Measurements from ENCODE around the gene RGL3.

The RGL3 gene

DNA sequence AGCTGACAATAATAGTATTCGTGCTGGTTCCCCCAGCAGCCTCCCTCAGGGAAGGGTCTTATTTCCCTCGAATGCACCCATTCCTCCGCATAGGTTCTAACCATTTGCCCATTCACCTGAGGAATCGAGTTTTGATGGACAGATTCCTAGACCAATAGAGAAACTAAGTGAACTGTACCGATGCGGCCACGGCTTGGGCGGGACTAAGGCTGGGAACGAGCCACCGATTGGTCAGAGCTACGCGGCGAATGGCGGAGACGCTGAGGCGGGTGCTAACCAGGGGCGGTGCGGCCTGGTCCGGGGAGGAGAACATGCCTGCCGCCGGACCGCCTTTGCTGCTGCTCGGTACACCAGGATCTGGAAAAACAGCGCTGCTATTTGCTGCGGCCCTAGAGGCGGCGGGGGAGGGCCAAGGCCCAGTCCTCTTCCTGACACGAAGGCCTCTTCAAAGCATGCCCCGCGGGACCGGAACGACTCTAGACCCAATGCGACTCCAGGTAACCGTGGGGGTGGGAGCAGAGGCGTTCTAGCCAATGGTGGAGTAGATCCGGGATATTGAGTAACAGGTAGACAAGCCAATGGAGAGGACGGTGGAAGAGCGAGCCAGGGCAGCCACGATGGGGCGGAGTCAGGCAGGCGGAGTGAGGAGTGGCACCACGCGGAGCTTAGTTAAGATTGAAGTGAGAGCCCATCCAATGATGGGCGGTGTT lies 44.5 kb downstream of the RGL3 start, which contains the start of gene SWSAP1:
SWSAP1 (plus strand) TSS at position 234 of the 710 bp plus-strand sequence; CDS start at position 249, 15 bp downstream.
- Histone ChIP-seq H3K4me1 (ENCODE audit: control insufficient read depth in 2 of 2, insufficient read depth in 2 of 2, low read length in 2 of 2) (peaks cover 18 to 20% of the 10 kb centered on the region in 2 donors), H3K9ac (ENCODE audit: low read depth in 1 of 2, low read length in 2 of 2) (peak within 1 kb of the TSS; percentile 88), H3K27ac (ENCODE audit: low read depth in 2 of 2, low read length in 2 of 2) (peak within 1 kb of the TSS; percentile 96 to 97), H3K36me3 (ENCODE audit: control insufficient read depth in 2 of 2, insufficient read depth in 2 of 2, low read length in 2 of 2) (no peaks in the 10 kb centered on the region), H3K27me3 (ENCODE audit: control insufficient read depth in 2 of 2, insufficient read depth in 2 of 2, low read length in 2 of 2) (no peaks in the 10 kb centered on the region), H3K9me3 (ENCODE audit: control insufficient read depth in 2 of 2, low read length in 2 of 2) (no peaks in the 10 kb centered on the region), H3K4me3 (ENCODE audit: low read length in 2 of 2) (peak within 1 kb of the TSS; percentile 81 to 91)

DNA sequence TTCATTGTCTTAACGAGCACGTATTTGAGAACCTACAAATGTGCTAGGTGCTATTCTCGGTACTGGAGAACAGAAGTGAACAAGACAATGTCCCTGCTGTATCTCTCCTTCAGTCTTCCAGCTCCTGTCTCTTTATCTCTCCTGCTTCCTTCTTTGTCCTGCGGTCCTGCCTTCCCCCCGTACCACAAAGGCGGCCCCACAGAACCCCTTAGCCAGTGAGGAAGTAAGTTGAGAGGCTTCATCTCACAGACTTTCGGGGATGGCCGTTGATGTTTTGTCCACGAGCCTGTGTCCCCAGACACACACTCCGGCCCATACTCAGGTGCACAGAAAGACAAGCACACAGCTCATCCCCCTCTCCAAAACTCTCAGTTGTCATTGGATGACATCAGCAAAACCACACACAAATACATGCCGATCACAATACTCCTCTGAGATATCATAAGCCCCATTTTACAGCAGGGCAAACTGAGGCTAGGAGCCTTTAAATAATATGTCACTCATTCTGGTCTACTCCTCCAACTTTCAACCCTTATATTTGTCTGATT lies 45.2 kb downstream of the RGL3 start:
- Histone ChIP-seq H3K27me3 (ENCODE audit: control insufficient read depth in 2 of 2, insufficient read depth in 2 of 2, low read length in 2 of 2) (no peaks in the 10 kb centered on the region), H3K4me1 (ENCODE audit: control insufficient read depth in 2 of 2, insufficient read depth in 2 of 2, low read length in 2 of 2) (peaks cover 18 to 20% of the 10 kb centered on the region in 2 donors), H3K4me3 (ENCODE audit: low read length in 2 of 2) (peak overlapping the region; percentile 81 to 91), H3K36me3 (ENCODE audit: control insufficient read depth in 2 of 2, insufficient read depth in 2 of 2, low read length in 2 of 2) (no peaks in the 10 kb centered on the region), H3K27ac (ENCODE audit: low read depth in 2 of 2, low read length in 2 of 2) (peak overlapping the region; percentile 96 to 97), H3K9me3 (ENCODE audit: control insufficient read depth in 2 of 2, low read length in 2 of 2) (no peaks in the 10 kb centered on the region), H3K9ac (ENCODE audit: low read depth in 1 of 2, low read length in 2 of 2) (peak overlapping the region; percentile 88)

DNA sequence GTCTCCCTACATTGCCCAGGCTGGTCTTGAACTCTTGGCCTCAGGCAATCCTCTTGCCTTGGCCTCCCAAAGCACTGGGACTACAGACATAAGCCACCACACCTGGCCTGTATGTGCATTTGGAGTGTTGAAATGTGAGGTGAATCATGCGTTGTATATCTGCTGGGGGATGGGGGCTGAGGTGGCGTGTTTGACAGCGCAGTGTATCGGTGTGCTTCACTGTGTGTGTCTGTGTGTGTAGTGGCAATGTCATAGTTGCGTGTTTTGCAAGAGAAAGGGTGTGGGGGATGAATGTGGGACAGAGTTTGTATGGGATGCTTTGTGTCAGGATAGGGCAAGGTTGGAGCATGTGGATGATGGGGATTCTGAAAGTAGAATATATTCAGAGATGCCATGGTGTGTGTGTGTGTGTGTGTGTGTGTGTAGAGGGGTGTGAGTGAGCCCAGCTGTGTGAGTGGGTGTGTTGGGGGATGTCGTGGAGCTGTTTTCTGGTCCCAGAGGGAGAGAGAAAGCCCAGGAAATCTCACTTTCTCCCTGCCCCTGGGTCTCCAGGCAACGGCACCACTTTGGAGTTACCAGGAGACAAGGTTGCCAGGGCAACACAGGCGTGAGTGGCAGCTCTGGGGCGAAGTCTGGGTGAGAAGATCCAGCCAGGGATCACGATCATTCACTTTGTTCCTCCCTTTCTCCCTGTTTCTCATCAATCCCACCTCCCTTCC lies 45.8 kb downstream of the RGL3 start:
- Histone ChIP-seq H3K9me3 (ENCODE audit: control insufficient read depth in 2 of 2, low read length in 2 of 2) (no peaks in the 10 kb centered on the region), H3K4me1 (ENCODE audit: control insufficient read depth in 2 of 2, insufficient read depth in 2 of 2, low read length in 2 of 2) (peaks cover 18 to 20% of the 10 kb centered on the region in 2 donors), H3K27me3 (ENCODE audit: control insufficient read depth in 2 of 2, insufficient read depth in 2 of 2, low read length in 2 of 2) (no peaks in the 10 kb centered on the region), H3K36me3 (ENCODE audit: control insufficient read depth in 2 of 2, insufficient read depth in 2 of 2, low read length in 2 of 2) (no peaks in the 10 kb centered on the region), H3K9ac (ENCODE audit: low read depth in 1 of 2, low read length in 2 of 2) (peak overlapping the region in 1 of 2 donors; percentile 61), H3K27ac (ENCODE audit: low read depth in 2 of 2, low read length in 2 of 2) (no peak overlapping the region), H3K4me3 (ENCODE audit: low read length in 2 of 2) (peak overlapping the region in 1 of 2 donors; percentile 81)

DNA sequence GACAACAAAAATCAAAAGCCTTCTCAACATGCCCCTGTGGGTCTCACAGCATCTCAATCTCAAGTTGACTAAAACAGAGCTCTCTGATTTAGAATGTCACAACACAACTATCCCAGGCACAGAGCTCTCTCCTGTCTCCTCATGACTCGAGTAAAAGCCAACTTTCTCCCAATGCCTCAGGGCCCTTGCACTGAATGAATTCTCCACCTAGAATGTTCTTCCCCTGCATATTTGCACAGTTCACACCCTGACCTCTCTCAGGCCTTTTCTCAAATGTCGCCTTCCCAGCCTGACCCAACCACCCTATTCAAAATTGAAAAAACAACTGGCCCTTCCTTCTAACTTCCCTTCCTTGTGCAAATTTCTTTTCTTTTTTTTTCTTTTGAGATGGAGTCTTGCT lies 48.4 kb downstream of the RGL3 start:
- H3K27ac ChIP-seq (ENCODE audit: low read depth in 2 of 2, low read length in 2 of 2): no peak overlapping the region
- no peak overlapping the region for H3K4me3 ChIP-seq (ENCODE audit: low read length in 2 of 2)
- H3K9me3 ChIP-seq (ENCODE audit: control insufficient read depth in 2 of 2, low read length in 2 of 2): no peaks in the 10 kb centered on the region
- H3K36me3 ChIP-seq (ENCODE audit: control insufficient read depth in 2 of 2, insufficient read depth in 2 of 2, low read length in 2 of 2): no peaks in the 10 kb centered on the region
- H3K4me1 ChIP-seq (ENCODE audit: control insufficient read depth in 2 of 2, insufficient read depth in 2 of 2, low read length in 2 of 2): peaks cover 13 to 14% of the 10 kb centered on the region in 2 donors
- H3K27me3 ChIP-seq (ENCODE audit: control insufficient read depth in 2 of 2, insufficient read depth in 2 of 2, low read length in 2 of 2): no peaks in the 10 kb centered on the region
- no peak overlapping the region for H3K9ac ChIP-seq (ENCODE audit: low read depth in 1 of 2, low read length in 2 of 2)

DNA sequence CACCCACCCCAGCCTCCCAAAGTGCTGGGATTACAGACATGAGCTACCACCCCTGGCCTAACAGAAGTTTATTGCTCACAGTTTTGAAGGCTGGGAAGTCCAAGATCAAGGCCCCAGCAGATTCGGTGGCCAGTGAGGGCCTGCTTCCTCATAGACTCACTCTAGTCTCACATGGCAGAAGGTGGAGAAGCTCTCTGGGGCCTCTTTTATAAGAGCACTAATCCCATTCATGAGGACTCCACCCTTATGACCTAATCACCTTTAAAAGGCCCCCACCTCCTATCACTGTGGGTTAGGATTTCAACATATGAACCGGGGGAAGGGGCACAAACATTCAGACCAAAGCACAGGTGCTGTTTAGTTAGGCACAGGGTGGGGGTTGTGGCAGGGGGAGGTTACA lies 51.6 kb downstream of the RGL3 start:
- Histone ChIP-seq H3K27ac (ENCODE audit: low read depth in 2 of 2, low read length in 2 of 2) (no peak overlapping the region), H3K27me3 (ENCODE audit: control insufficient read depth in 2 of 2, insufficient read depth in 2 of 2, low read length in 2 of 2) (no peaks in the 10 kb centered on the region), H3K4me1 (ENCODE audit: control insufficient read depth in 2 of 2, insufficient read depth in 2 of 2, low read length in 2 of 2) (no peaks in the 10 kb centered on the region), H3K9me3 (ENCODE audit: control insufficient read depth in 2 of 2, low read length in 2 of 2) (no peaks in the 10 kb centered on the region), H3K36me3 (ENCODE audit: control insufficient read depth in 2 of 2, insufficient read depth in 2 of 2, low read length in 2 of 2) (no peaks in the 10 kb centered on the region), H3K9ac (ENCODE audit: low read depth in 1 of 2, low read length in 2 of 2) (no peak overlapping the region), H3K4me3 (ENCODE audit: low read length in 2 of 2) (no peak overlapping the region)

DNA sequence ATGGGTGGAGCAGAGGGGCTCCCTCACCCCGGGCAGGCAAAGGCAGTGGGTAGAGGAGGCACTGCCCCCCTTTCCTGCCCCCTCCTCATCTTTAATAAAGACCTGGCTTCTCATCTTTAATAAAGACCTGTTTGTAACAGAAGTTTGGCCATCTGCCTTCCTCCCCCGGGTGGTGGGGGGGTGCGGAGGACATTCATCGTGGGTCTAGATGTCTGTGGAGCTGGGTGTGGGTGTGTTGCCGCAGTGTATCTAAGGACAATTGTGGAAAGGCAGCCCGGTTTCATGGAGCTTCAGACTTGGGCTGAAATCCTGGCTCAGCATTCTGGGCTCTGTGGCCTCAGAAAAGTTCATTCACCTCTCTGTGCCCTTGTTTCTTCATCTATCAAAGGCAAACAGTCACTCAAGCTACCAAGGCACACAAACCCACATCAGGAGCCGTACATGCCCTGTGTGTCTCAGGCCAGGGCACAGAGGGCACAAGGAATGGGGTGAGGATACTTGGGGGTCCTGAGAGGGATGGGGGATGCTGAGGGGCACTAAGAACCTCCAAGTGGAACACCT lies 53.5 kb downstream of the RGL3 start:
- peaks cover 9 to 13% of the 10 kb centered on the region in 2 donors for H3K4me1 ChIP-seq (ENCODE audit: control insufficient read depth in 2 of 2, insufficient read depth in 2 of 2, low read length in 2 of 2)
- H3K9me3 ChIP-seq (ENCODE audit: control insufficient read depth in 2 of 2, low read length in 2 of 2): no peaks in the 10 kb centered on the region
- no peaks in the 10 kb centered on the region for H3K27me3 ChIP-seq (ENCODE audit: control insufficient read depth in 2 of 2, insufficient read depth in 2 of 2, low read length in 2 of 2)
- H3K27ac ChIP-seq (ENCODE audit: low read depth in 2 of 2, low read length in 2 of 2): no peak overlapping the region
- H3K4me3 ChIP-seq (ENCODE audit: low read length in 2 of 2): no peak overlapping the region
- no peak overlapping the region for H3K9ac ChIP-seq (ENCODE audit: low read depth in 1 of 2, low read length in 2 of 2)
- no peaks in the 10 kb centered on the region for H3K36me3 ChIP-seq (ENCODE audit: control insufficient read depth in 2 of 2, insufficient read depth in 2 of 2, low read length in 2 of 2)

DNA sequence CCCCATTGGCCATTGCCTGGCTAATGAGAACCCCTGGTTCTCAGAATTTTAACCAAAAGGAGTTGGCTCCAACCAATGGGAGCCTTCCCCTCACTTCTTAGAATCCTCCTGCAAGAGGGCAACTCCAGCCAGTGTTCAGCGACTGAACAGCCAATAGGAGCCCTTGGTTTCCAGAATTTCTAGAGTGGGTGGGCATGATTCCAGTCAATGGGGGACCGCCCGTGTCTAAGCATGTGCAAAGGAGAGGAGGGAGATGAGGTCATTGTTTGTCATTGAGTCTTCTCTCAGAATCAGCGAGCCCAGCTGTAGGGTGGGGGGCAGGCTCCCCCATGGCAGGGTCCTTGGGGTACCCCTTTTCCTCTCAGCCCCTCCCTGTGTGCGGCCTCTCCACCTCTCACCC lies 54.2 kb downstream of the RGL3 start:
- Histone ChIP-seq H3K4me1 (ENCODE audit: control insufficient read depth in 2 of 2, insufficient read depth in 2 of 2, low read length in 2 of 2) (peaks cover 9 to 13% of the 10 kb centered on the region in 2 donors), H3K36me3 (ENCODE audit: control insufficient read depth in 2 of 2, insufficient read depth in 2 of 2, low read length in 2 of 2) (no peaks in the 10 kb centered on the region), H3K27me3 (ENCODE audit: control insufficient read depth in 2 of 2, insufficient read depth in 2 of 2, low read length in 2 of 2) (no peaks in the 10 kb centered on the region), H3K27ac (ENCODE audit: low read depth in 2 of 2, low read length in 2 of 2) (no peak overlapping the region), H3K9ac (ENCODE audit: low read depth in 1 of 2, low read length in 2 of 2) (no peak overlapping the region), H3K4me3 (ENCODE audit: low read length in 2 of 2) (no peak overlapping the region), H3K9me3 (ENCODE audit: control insufficient read depth in 2 of 2, low read length in 2 of 2) (no peaks in the 10 kb centered on the region)

DNA sequence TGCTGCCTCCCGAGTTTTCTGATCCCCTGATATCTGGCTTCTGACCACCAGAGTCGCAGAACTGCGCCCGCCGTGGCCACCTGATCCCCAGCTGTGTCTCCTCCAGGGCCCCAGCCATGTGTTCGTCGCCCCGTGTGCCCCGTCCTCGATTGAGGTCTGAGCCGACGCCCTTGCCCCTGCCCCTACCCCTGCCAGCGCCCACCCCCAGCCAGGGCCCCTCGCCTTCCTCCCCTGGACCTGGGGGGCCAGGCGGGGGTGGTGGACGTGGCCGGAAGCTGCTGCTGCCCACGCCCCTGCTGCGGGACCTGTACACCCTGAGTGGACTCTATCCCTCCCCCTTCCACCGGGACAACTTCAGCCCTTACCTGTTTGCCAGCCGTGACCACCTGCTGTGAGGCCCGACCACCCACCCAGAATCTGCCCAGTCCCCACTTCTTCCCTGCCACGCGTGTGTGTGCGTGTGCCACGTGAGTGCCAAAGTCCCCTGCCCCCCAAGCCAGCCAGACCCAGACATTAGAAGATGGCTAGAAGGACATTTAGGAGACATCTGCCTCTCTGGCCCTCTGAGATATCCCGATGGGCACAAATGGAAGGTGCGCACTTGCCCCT lies 54.7 kb downstream of the RGL3 start:
- no peak overlapping the region for H3K27ac ChIP-seq (ENCODE audit: low read depth in 2 of 2, low read length in 2 of 2)
- no peak overlapping the region for H3K9ac ChIP-seq (ENCODE audit: low read depth in 1 of 2, low read length in 2 of 2)
- no peaks in the 10 kb centered on the region for H3K9me3 ChIP-seq (ENCODE audit: control insufficient read depth in 2 of 2, low read length in 2 of 2)
- H3K27me3 ChIP-seq (ENCODE audit: control insufficient read depth in 2 of 2, insufficient read depth in 2 of 2, low read length in 2 of 2): no peaks in the 10 kb centered on the region
- H3K4me3 ChIP-seq (ENCODE audit: low read length in 2 of 2): no peak overlapping the region
- peaks cover 9 to 13% of the 10 kb centered on the region in 2 donors for H3K4me1 ChIP-seq (ENCODE audit: control insufficient read depth in 2 of 2, insufficient read depth in 2 of 2, low read length in 2 of 2)
- H3K36me3 ChIP-seq (ENCODE audit: control insufficient read depth in 2 of 2, insufficient read depth in 2 of 2, low read length in 2 of 2): no peaks in the 10 kb centered on the region

DNA sequence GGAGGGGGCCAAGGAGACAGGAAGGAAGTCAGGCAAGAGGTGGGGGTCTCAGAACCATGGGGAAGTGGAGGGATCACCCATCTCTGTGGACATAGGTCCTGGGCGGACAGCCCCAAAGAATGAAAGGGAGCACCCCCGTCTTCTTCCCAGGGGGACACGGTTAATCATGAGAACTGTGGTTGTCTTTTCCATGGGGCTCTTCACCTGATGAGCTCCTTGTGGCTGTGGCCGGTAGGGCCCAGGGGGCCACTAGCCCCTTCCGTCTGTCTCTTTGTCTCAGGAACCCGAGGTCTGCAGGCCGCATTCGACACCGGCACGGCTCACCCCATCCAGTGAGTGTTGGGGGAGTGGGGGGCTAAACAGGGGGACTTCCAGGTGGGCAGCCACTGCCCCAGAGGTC lies 55.2 kb downstream of the RGL3 start:
- Histone ChIP-seq H3K36me3 (ENCODE audit: control insufficient read depth in 2 of 2, insufficient read depth in 2 of 2, low read length in 2 of 2) (no peaks in the 10 kb centered on the region), H3K9me3 (ENCODE audit: control insufficient read depth in 2 of 2, low read length in 2 of 2) (no peaks in the 10 kb centered on the region), H3K9ac (ENCODE audit: low read depth in 1 of 2, low read length in 2 of 2) (no peak overlapping the region), H3K27me3 (ENCODE audit: control insufficient read depth in 2 of 2, insufficient read depth in 2 of 2, low read length in 2 of 2) (no peaks in the 10 kb centered on the region), H3K4me1 (ENCODE audit: control insufficient read depth in 2 of 2, insufficient read depth in 2 of 2, low read length in 2 of 2) (peaks cover 9 to 13% of the 10 kb centered on the region in 2 donors), H3K27ac (ENCODE audit: low read depth in 2 of 2, low read length in 2 of 2) (no peak overlapping the region), H3K4me3 (ENCODE audit: low read length in 2 of 2) (no peak overlapping the region)

Data from mucosa of rectum (tissue), 2 donors.